ENCODE results near the gene TBL1X. TPM values are rescaled to one million over a fixed set of nuclear protein-coding genes. Genes with fewer than 3 reads are reported as not detected.
A peak's percentile ranks its signal among the peaks of the same experiment; 100 is the strongest.

TBL1X gene
- polyA plus RNA-seq, 1 experiment = 24.9 TPM

- Histone ChIP-seq H3K9me3 (ENCODE audit: control insufficient read depth, insufficient read depth, low read length) (peaks cover 4% of the 10 kb centered on the region), H3K27ac (ENCODE audit: low read depth, low read length) (no peak overlapping the region), H3K27me3 (ENCODE audit: control insufficient read depth, insufficient read depth, low read length) (no peaks in the 10 kb centered on the region), H3K4me3 (ENCODE audit: low read depth, low read length) (no peak overlapping the region)
- ChIA-PET POLR2A (no interaction called here), CTCF (no interaction called here)
- DNase-seq (ENCODE audit: low read depth, low spot score) = no peak
- TF ChIP-seq CTCF (IDR thresholded peaks at IDR 0.05; ENCODE audit: low read depth, low read length) = no peak
Measured at GRCh38 chrX:9678215-9678965, 213.5 kb downstream of the TBL1X start.

- Histone ChIP-seq H3K9me3 (ENCODE audit: control insufficient read depth, insufficient read depth, low read length) (peaks cover 3% of the 10 kb centered on the region), H3K27me3 (ENCODE audit: control insufficient read depth, insufficient read depth, low read length) (no peaks in the 10 kb centered on the region), H3K27ac (ENCODE audit: low read depth, low read length) (no peak overlapping the region), H3K4me3 (ENCODE audit: low read depth, low read length) (no peak overlapping the region)
- POLR2A ChIA-PET = no interaction called here
- CTCF ChIA-PET = no interaction called here
- TF ChIP-seq CTCF (IDR thresholded peaks at IDR 0.05; ENCODE audit: low read depth, low read length) = no peak
- no peak for DNase-seq (ENCODE audit: low read depth, low spot score)
Measured at GRCh38 chrX:9681011-9681410, 216.2 kb downstream of the TBL1X start.

DNA sequence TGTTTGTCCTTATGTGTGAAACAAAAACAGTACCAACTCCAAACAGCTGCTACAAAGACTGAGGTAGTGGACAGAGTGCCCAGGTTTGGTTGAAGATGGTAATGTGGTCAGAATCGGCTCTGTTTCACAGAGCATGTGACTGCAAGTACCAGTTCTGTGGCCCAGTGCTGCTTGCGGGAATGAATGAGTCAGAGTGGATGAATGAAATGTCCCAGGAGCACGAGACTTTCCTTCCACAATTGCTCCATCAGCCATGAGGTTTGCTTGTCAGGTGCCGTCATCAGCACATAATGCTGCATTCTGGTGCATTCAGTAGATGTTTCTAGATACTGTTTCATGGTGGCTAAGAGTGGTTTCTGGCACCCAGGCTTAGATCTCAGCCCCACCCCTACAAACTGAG lies 216.6 kb downstream of the TBL1X start:
- no peak for DNase-seq (ENCODE audit: low read depth, low spot score)
- Histone ChIP-seq H3K27ac (ENCODE audit: low read depth, low read length) (no peak overlapping the region), H3K4me3 (ENCODE audit: low read depth, low read length) (no peak overlapping the region), H3K27me3 (ENCODE audit: control insufficient read depth, insufficient read depth, low read length) (no peaks in the 10 kb centered on the region), H3K9me3 (ENCODE audit: control insufficient read depth, insufficient read depth, low read length) (no peaks in the 10 kb centered on the region; the same call in 1 of the 2 replicates)
- ChIA-PET CTCF (no interaction called here), POLR2A (no interaction called here)
- TF ChIP-seq CTCF (IDR thresholded peaks at IDR 0.05; ENCODE audit: low read depth, low read length) = no peak

- no peaks in the 10 kb centered on the region for H3K27me3 ChIP-seq (ENCODE audit: control insufficient read depth, insufficient read depth, low read length)
- H3K4me3 ChIP-seq (ENCODE audit: low read depth, low read length) = no peak overlapping the region
- no peak for DNase-seq (ENCODE audit: low read depth, low spot score)
- no peak overlapping the region for H3K27ac ChIP-seq (ENCODE audit: low read depth, low read length)
- peak; percentile 41; the same call in 1 of the 2 replicates for TF ChIP-seq CTCF (IDR thresholded peaks at IDR 0.05; ENCODE audit: low read depth, low read length)
- no peaks in the 10 kb centered on the region for H3K9me3 ChIP-seq (ENCODE audit: control insufficient read depth, insufficient read depth, low read length)
- ChIA-PET POLR2A (no interaction called here), CTCF (interaction anchor here (0.9 kb wide), 1 partner anchor 865 kb away, joined by 3 read pairs; no protein-coding TSS in a partner anchor)
Measured at GRCh38 chrX:9682456-9682855, 217.6 kb downstream of the TBL1X start.

DNA sequence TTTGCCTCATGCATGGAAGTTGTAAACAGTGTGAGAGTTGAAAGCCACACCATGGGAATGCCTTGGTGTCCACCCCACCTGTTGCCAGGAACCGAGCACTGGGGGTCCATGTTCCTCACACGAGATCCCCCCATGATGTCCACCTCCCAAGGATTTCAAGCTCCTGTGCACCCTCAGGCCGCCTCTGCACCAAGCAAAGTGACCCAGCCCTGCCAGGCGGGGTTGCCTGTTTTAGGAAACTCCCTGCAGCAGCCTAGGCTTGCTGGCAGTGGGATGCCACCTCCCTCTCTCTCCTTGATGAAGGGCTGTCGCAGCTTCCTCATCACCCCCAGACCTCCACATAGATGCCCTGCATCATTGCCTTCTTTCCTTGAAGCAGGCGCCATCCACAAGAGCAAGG lies 218.0 kb downstream of the TBL1X start:
- Histone ChIP-seq H3K27ac (ENCODE audit: low read depth, low read length) (no peak overlapping the region), H3K4me3 (ENCODE audit: low read depth, low read length) (no peak overlapping the region), H3K27me3 (ENCODE audit: control insufficient read depth, insufficient read depth, low read length) (no peaks in the 10 kb centered on the region), H3K9me3 (ENCODE audit: control insufficient read depth, insufficient read depth, low read length) (no peaks in the 10 kb centered on the region)
- DNase-seq (ENCODE audit: low read depth, low spot score) = no peak
- TF ChIP-seq CTCF (IDR thresholded peaks at IDR 0.05; ENCODE audit: low read depth, low read length) = no peak
- CTCF ChIA-PET = interaction anchor here (0.9 kb wide), 1 partner anchor 866 kb away, joined by 3 read pairs; no protein-coding TSS in a partner anchor
- POLR2A ChIA-PET = no interaction called here

Measured in AG04450 (cell line).